ENCODE measurements around the gene GPR137.

- no peak for TF ChIP-seq CTCF (IDR thresholded peaks at IDR 0.05)
- no peak for TF ChIP-seq POLR2AphosphoS5 (IDR thresholded peaks at IDR 0.05)
These were observed 2.7 kb downstream of the GPR137 start for GRCh38 chr11:64288353-64288750.

All from stomach (tissue), 4 donors.